SK-N-MC (cell line): ENCODE results near the gene TRRAP.

Source experiments
- DNase-seq: peaks from one replicate; pipeline ENCODE4 v3.0.0-alpha.2; 2011; ENCODE audit warnings: low read depth, low spot score
- H3K27ac ChIP-seq: fragments of 200-600 bp; sonication (generic); 2 replicates; pipeline ENCODE4 v1.5.1; 2016; ENCODE audit warnings: mixed run types
- H3K36me3 ChIP-seq: fragments of 200-600 bp; sonication (generic); 2 replicates; pipeline ENCODE4 v1.6.1; 2017; ENCODE audit warnings: antibody characterized with exemption, low read length, mixed read lengths; ENCODE audit not compliant: insufficient read depth
- H3K4me3 ChIP-seq: fragments of 200-600 bp; sonication (generic); 2 replicates; pipeline ENCODE4 v1.5.1; 2016
- H3K9ac ChIP-seq: fragments of 200-600 bp; sonication (generic); 2 replicates; pipeline ENCODE4 v1.8.0; 2017; ENCODE audit warnings: mixed run types, mixed read lengths; ENCODE audit not compliant: insufficient read length
- H3K9me3 ChIP-seq: fragments of 200-600 bp; sonication (generic); 2 replicates; pipeline ENCODE4 v1.6.1; 2017; ENCODE audit warnings: low read depth, mild to moderate bottlenecking, antibody characterized with exemption, low read length, moderate library complexity, mixed read lengths
- EZH2 ChIP-seq: fragments of 200-600 bp; sonication (generic); IDR thresholded peaks from one replicate; pipeline ENCODE4 v1.6.1; 2017; ENCODE audit warnings: antibody characterized with exemption
- FOXP2 ChIP-seq: optimal IDR thresholded peaks from 2 replicates; pipeline ENCODE3; 2011; ENCODE audit warnings: mild to moderate bottlenecking, moderate library complexity; ENCODE audit not compliant: insufficient read depth; ENCODE audit errors: extremely low read length, control extremely low read depth
- POLR2AphosphoS5 ChIP-seq: IDR thresholded peaks from 2 replicates; pipeline ENCODE4 v1.6.1; 2012; ENCODE audit warnings: mild to moderate bottlenecking, low read depth, low read length, borderline replicate concordance

The TRRAP gene

GRCh38 chr7:98974906-98975816 lies 96.8 kb downstream of the TRRAP start:
- H3K27ac ChIP-seq, result no peak overlapping the region
- no peak overlapping the region for H3K4me3 ChIP-seq
- peaks cover 97% of the 10 kb centered on the region for H3K36me3 ChIP-seq
- TF ChIP-seq FOXP2, result no peak
- no peak for TF ChIP-seq POLR2AphosphoS5
- TF ChIP-seq EZH2, result no peak
- no peak overlapping the region for H3K9ac ChIP-seq
- no peak for DNase-seq
- no peaks in the 10 kb centered on the region for H3K9me3 ChIP-seq

GRCh38 chr7:98976396-98977185 lies 98.3 kb downstream of the TRRAP start:
- Histone ChIP-seq H3K9ac (no peak overlapping the region), H3K27ac (no peak overlapping the region), H3K4me3 (no peak overlapping the region), H3K9me3 (no peaks in the 10 kb centered on the region), H3K36me3 (peaks cover 96% of the 10 kb centered on the region)
- TF ChIP-seq POLR2AphosphoS5 (no peak), FOXP2 (no peak), EZH2 (no peak)
- DNase-seq, result no peak

- no peak overlapping the region for H3K9ac ChIP-seq
- H3K9me3 ChIP-seq, result no peaks in the 10 kb centered on the region
- H3K27ac ChIP-seq, result no peak overlapping the region
- DNase-seq, result no peak
- no peak overlapping the region for H3K4me3 ChIP-seq
- peaks cover 95% of the 10 kb centered on the region for H3K36me3 ChIP-seq
- TF ChIP-seq EZH2, result no peak
- no peak for TF ChIP-seq POLR2AphosphoS5
- TF ChIP-seq FOXP2, result no peak
Measured at GRCh38 chr7:98978672-98979071, 100.3 kb downstream of the TRRAP start.

- no peak overlapping the region for H3K27ac ChIP-seq
- H3K9ac ChIP-seq, result no peak overlapping the region
- TF ChIP-seq EZH2 (no peak), FOXP2 (no peak), POLR2AphosphoS5 (no peak)
- no peak overlapping the region for H3K4me3 ChIP-seq
- no peaks in the 10 kb centered on the region for H3K9me3 ChIP-seq
- no peak for DNase-seq
- H3K36me3 ChIP-seq, result peaks cover 95% of the 10 kb centered on the region
Measured at GRCh38 chr7:98981701-98982100, 103.4 kb downstream of the TRRAP start.

- no peak overlapping the region for H3K9ac ChIP-seq
- no peaks in the 10 kb centered on the region for H3K9me3 ChIP-seq
- H3K27ac ChIP-seq, result no peak overlapping the region
- H3K36me3 ChIP-seq, result peaks cover 95% of the 10 kb centered on the region
- no peak overlapping the region for H3K4me3 ChIP-seq
- DNase-seq, result no peak
- TF ChIP-seq EZH2 (no peak), POLR2AphosphoS5 (no peak), FOXP2 (no peak)
Measured at GRCh38 chr7:98982686-98983085, 104.4 kb downstream of the TRRAP start.

- Histone ChIP-seq H3K4me3 (no peak overlapping the region), H3K9me3 (no peaks in the 10 kb centered on the region), H3K9ac (no peak overlapping the region), H3K27ac (no peak overlapping the region), H3K36me3 (peaks cover 95% of the 10 kb centered on the region)
- TF ChIP-seq FOXP2 (no peak), EZH2 (no peak), POLR2AphosphoS5 (no peak)
- DNase-seq, result no peak
Measured at GRCh38 chr7:98984126-98984525, 105.8 kb downstream of the TRRAP start.

GRCh38 chr7:98985406-98985805 lies 107.1 kb downstream of the TRRAP start:
- no peak overlapping the region for H3K9ac ChIP-seq
- TF ChIP-seq EZH2, result no peak
- TF ChIP-seq POLR2AphosphoS5, result no peak
- no peak for TF ChIP-seq FOXP2
- H3K4me3 ChIP-seq, result no peak overlapping the region
- H3K27ac ChIP-seq, result no peak overlapping the region
- H3K36me3 ChIP-seq, result peaks cover 94% of the 10 kb centered on the region
- H3K9me3 ChIP-seq, result no peaks in the 10 kb centered on the region
- DNase-seq, result no peak

GRCh38 chr7:98985945-98986344 lies 107.6 kb downstream of the TRRAP start:
- TF ChIP-seq EZH2 (no peak), POLR2AphosphoS5 (no peak), FOXP2 (no peak)
- no peak for DNase-seq
- H3K9me3 ChIP-seq, result no peaks in the 10 kb centered on the region
- H3K4me3 ChIP-seq, result no peak overlapping the region
- no peak overlapping the region for H3K9ac ChIP-seq
- no peak overlapping the region for H3K27ac ChIP-seq
- peaks cover 95% of the 10 kb centered on the region for H3K36me3 ChIP-seq
